Activated naive CD8-positive, alpha-beta T cell treated with anti-CD3 and anti-CD28 coated beads for 36 hours (primary cell): Measurements from ENCODE around the gene TAS1R3. TPM values are rescaled to one million over a fixed set of nuclear protein-coding genes. Genes with fewer than 3 reads are reported as not detected.

Experiments
- DNase-seq: peaks from one replicate; pipeline ENCODE4 v3.0.0; 2021
- H3K27ac Mint-ChIP-seq: one replicate; pipeline ENCODE4 v1.8.0; 2022; ENCODE audit warnings: mild to moderate bottlenecking, moderate library complexity, mixed read lengths
- H3K27me3 Mint-ChIP-seq: one replicate; pipeline ENCODE4 v1.8.0; 2022; ENCODE audit warnings: mild to moderate bottlenecking, mixed read lengths
- H3K36me3 Mint-ChIP-seq: one replicate; pipeline ENCODE4 v1.8.0; 2021; ENCODE audit warnings: mild to moderate bottlenecking, mixed read lengths
- H3K4me1 Mint-ChIP-seq: one replicate; pipeline ENCODE4 v1.8.0; 2021; ENCODE audit warnings: mixed read lengths
- H3K4me3 Mint-ChIP-seq: one replicate; pipeline ENCODE4 v1.8.0; 2022; ENCODE audit warnings: mild to moderate bottlenecking, moderate library complexity, mixed read lengths
- H3K9me3 Mint-ChIP-seq: one replicate; pipeline ENCODE4 v1.8.0; 2022; ENCODE audit warnings: mixed read lengths
- total RNA-seq, 2 experiments: library from RNA; stranded (reverse); gene quantifications; one replicate each; pipeline ENCODE4 v1.2.3, GENCODE V29; 2021

The TAS1R3 gene
- total RNA-seq, 2 experiments from 2014 or later, result 0.06 to 0.20 TPM

GRCh38 chr1:1292442-1292779, 38.7 kb upstream of the TAS1R3 start:
- no peak for DNase-seq
- Mint-ChIP-seq H3K9me3 (no peaks in the 10 kb centered on the region), H3K27ac (no peak overlapping the region), H3K4me3 (no peak overlapping the region), H3K27me3 (no peaks in the 10 kb centered on the region), H3K4me1 (no peaks in the 10 kb centered on the region), H3K36me3 (no peaks in the 10 kb centered on the region)

- Mint-ChIP-seq H3K4me3 (no peak overlapping the region), H3K9me3 (no peaks in the 10 kb centered on the region), H3K4me1 (no peaks in the 10 kb centered on the region), H3K27me3 (no peaks in the 10 kb centered on the region), H3K36me3 (no peaks in the 10 kb centered on the region), H3K27ac (no peak overlapping the region)
- no peak for DNase-seq
These were observed 38.2 kb upstream of the TAS1R3 start for GRCh38 chr1:1292851-1293250.

- DNase-seq, result no peak
- Mint-ChIP-seq H3K4me1 (no peaks in the 10 kb centered on the region), H3K27ac (no peak overlapping the region), H3K27me3 (no peaks in the 10 kb centered on the region), H3K9me3 (no peaks in the 10 kb centered on the region), H3K36me3 (no peaks in the 10 kb centered on the region), H3K4me3 (no peak overlapping the region)
These were observed 37.5 kb upstream of the TAS1R3 start for GRCh38 chr1:1293263-1294249.

GRCh38 chr1:1294250-1294890, 36.7 kb upstream of the TAS1R3 start:
- H3K4me1 Mint-ChIP-seq, result no peaks in the 10 kb centered on the region
- H3K36me3 Mint-ChIP-seq, result no peaks in the 10 kb centered on the region
- H3K27ac Mint-ChIP-seq, result no peak overlapping the region

GRCh38 chr1:1295154-1295923, 35.7 kb upstream of the TAS1R3 start:
- no peak overlapping the region for H3K4me3 Mint-ChIP-seq

More at GRCh38 chr1:1294250-1294890, 36.7 kb upstream of the TAS1R3 start:
- DNase-seq, result no peak
- H3K4me3 Mint-ChIP-seq, result no peak overlapping the region
- H3K27me3 Mint-ChIP-seq, result no peaks in the 10 kb centered on the region
- no peaks in the 10 kb centered on the region for H3K9me3 Mint-ChIP-seq

GRCh38 chr1:1296070-1297061, 34.7 kb upstream of the TAS1R3 start:
- Mint-ChIP-seq H3K4me1 (no peaks in the 10 kb centered on the region), H3K4me3 (no peak overlapping the region), H3K36me3 (no peaks in the 10 kb centered on the region), H3K27ac (no peak overlapping the region), H3K9me3 (no peaks in the 10 kb centered on the region), H3K27me3 (no peaks in the 10 kb centered on the region)
- no peak for DNase-seq

More at GRCh38 chr1:1295154-1295923, 35.7 kb upstream of the TAS1R3 start:
- Mint-ChIP-seq H3K27me3 (no peaks in the 10 kb centered on the region), H3K36me3 (no peaks in the 10 kb centered on the region), H3K27ac (no peak overlapping the region), H3K9me3 (no peaks in the 10 kb centered on the region), H3K4me1 (no peaks in the 10 kb centered on the region)
- DNase-seq, result no peak

GRCh38 chr1:1297802-1298424, 33.2 kb upstream of the TAS1R3 start:
- no peak for DNase-seq
- Mint-ChIP-seq H3K4me3 (no peak overlapping the region), H3K27me3 (no peaks in the 10 kb centered on the region), H3K4me1 (no peaks in the 10 kb centered on the region), H3K9me3 (no peaks in the 10 kb centered on the region), H3K27ac (no peak overlapping the region), H3K36me3 (no peaks in the 10 kb centered on the region)

- Mint-ChIP-seq H3K27me3 (no peaks in the 10 kb centered on the region), H3K9me3 (no peaks in the 10 kb centered on the region), H3K4me3 (no peak overlapping the region), H3K36me3 (no peaks in the 10 kb centered on the region), H3K4me1 (no peaks in the 10 kb centered on the region), H3K27ac (no peak overlapping the region)
- no peak for DNase-seq
These were observed 32.0 kb upstream of the TAS1R3 start for GRCh38 chr1:1298861-1299685.

- no peak overlapping the region for H3K27ac Mint-ChIP-seq
- no peak overlapping the region for H3K4me3 Mint-ChIP-seq
- peak; percentile 41 for DNase-seq
- no peaks in the 10 kb centered on the region for H3K27me3 Mint-ChIP-seq
- peaks cover 2% of the 10 kb centered on the region for H3K4me1 Mint-ChIP-seq
- no peaks in the 10 kb centered on the region for H3K9me3 Mint-ChIP-seq
- no peaks in the 10 kb centered on the region for H3K36me3 Mint-ChIP-seq
These were observed 31.3 kb upstream of the TAS1R3 start for GRCh38 chr1:1299686-1300351.

GRCh38 chr1:1300352-1300739, 30.7 kb upstream of the TAS1R3 start:
- no peak overlapping the region for H3K4me3 Mint-ChIP-seq
- H3K36me3 Mint-ChIP-seq, result no peaks in the 10 kb centered on the region
- H3K9me3 Mint-ChIP-seq, result no peaks in the 10 kb centered on the region
- H3K27me3 Mint-ChIP-seq, result no peaks in the 10 kb centered on the region
- no peak for DNase-seq
- peaks cover 5% of the 10 kb centered on the region for H3K4me1 Mint-ChIP-seq
- H3K27ac Mint-ChIP-seq, result no peak overlapping the region

- Mint-ChIP-seq H3K27me3 (no peaks in the 10 kb centered on the region), H3K4me3 (no peak overlapping the region), H3K36me3 (no peaks in the 10 kb centered on the region), H3K9me3 (no peaks in the 10 kb centered on the region), H3K4me1 (peaks cover 18% of the 10 kb centered on the region), H3K27ac (no peak overlapping the region)
- no peak for DNase-seq
These were observed 29.1 kb upstream of the TAS1R3 start for GRCh38 chr1:1302006-1302430.

GRCh38 chr1:1302951-1303509, 28.1 kb upstream of the TAS1R3 start:
- no peaks in the 10 kb centered on the region for H3K36me3 Mint-ChIP-seq

More at GRCh38 chr1:1302951-1303509, 28.1 kb upstream of the TAS1R3 start:
- no peak overlapping the region for H3K4me3 Mint-ChIP-seq
- DNase-seq, result no peak
- peaks cover 20% of the 10 kb centered on the region for H3K4me1 Mint-ChIP-seq
- no peaks in the 10 kb centered on the region for H3K27me3 Mint-ChIP-seq
- no peaks in the 10 kb centered on the region for H3K9me3 Mint-ChIP-seq
- no peak overlapping the region for H3K27ac Mint-ChIP-seq
